ENCODE measurements around the gene MAGEF1.

Gene MAGEF1

DNA sequence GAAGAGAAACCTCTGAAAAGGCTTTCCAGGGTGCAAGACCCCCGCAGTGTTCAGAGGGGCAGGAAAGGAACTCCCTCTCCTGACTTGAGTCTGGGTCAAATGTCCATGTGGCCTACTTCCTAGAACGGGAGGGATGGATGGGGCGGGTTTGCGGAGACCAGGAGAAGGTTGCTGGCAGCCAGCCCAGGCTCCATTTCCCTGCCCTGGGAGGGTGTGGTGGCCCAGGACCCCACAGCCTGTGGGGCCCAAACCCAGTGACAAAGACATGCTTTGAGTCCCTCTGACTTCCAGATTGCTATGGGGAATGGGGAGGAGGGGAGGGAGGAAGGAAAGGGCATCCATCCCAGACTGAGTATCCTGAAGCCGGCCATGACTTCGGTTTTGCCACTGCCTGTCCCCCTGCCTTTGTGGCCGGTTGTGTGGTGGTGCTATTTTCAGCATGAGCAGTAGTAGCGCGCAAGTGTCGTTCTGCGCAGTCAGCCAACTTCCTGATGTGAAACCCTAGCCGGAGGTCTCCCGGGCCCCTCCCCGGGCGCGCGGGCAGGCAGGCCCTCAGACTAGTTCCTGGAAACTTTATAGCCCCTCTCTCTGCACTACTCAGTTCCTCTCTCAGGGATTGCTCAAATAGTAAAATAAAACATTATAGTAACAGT, 24.4 kb downstream of the MAGEF1 start:
- no peak for DNase-seq

- DNase-seq = no peak
Observed at GRCh38 chr3:184685646-184686045, 26.2 kb downstream of the MAGEF1 start.

- DNase-seq = no peak
Observed at GRCh38 chr3:184685055-184685454, 26.8 kb downstream of the MAGEF1 start.

DNA sequence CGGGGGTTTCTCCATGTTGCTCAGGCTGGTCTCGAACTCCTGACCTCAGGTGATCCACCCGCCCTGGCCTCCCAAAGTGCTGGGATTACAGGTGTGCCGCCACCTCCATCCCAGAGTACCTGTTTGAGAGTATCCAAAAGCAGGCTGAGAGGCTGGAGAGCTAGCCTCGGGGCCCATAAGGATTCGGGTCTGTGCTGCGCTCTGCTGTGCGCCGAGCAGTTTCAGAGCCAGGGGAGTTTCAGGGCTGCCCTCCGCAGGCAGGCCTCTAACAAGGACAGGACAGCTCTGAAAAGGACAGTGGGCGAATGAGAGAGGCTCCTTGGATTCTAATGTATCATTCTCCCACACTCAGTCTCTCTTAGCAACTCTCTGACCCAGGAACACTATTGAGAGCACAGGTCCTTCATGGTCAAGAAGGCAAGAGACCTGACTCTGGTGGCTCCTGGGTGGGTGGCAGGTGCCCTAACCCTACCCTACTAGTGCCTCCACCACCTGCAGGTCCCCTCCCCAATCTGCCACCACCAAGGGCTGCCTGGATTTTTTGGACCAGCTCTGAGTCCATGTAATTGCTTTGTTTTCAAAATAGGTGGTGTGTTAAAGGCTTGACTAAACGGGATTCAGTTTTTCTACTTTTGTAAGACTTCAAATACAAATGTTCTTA, 27.8 kb downstream of the MAGEF1 start:
- DNase-seq = no peak

DNA sequence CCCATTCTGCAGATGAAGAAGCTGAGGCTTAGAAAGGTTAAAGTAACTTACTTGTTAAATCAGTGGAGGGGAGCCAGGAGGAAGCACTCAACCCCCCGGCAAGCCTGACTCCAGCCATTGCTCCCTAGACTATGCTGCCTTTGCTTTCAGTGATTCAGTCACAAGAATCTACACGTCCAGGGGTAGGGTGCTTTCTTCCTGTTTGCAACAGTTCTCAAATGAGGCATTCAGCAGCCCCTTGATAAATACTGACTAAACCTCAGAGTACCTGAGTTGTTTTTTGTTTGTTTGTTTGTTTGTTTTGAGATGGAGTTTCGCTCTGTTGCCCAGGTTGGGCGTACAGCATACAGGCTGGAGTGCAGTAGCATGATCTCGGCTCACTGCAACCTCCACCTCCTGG, 28.6 kb downstream of the MAGEF1 start:
- no peak for DNase-seq

DNA sequence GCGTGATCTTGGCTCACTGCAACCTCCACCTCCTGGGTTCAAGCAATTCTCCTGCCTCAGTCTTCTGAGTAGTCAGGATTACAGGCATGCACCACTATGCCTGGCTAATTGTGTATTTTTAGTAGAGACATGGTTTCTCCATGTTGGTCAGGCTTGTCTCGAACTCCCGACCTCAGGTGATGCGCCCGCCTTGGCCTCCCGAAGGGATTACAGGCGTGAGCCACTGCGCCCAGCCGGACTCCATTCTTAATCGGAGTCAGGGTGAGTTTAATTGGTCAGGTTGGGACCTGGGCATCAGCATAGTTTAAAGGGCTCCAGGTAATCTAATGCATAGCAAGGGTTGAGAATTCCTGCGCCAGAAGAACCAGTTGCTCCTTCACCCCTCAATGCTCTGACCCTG, 29.2 kb downstream of the MAGEF1 start:
- DNase-seq = no peak

GRCh38 chr3:184680385-184681345, 31.2 kb downstream of the MAGEF1 start:
- DNase-seq = no peak

GRCh38 chr3:184679056-184679816, 32.6 kb downstream of the MAGEF1 start:
- no peak for DNase-seq

- no peak for DNase-seq
Observed at GRCh38 chr3:184678317-184679055, 33.4 kb downstream of the MAGEF1 start.

GRCh38 chr3:184677344-184678316, 34.2 kb downstream of the MAGEF1 start:
- no peak for DNase-seq

DNA sequence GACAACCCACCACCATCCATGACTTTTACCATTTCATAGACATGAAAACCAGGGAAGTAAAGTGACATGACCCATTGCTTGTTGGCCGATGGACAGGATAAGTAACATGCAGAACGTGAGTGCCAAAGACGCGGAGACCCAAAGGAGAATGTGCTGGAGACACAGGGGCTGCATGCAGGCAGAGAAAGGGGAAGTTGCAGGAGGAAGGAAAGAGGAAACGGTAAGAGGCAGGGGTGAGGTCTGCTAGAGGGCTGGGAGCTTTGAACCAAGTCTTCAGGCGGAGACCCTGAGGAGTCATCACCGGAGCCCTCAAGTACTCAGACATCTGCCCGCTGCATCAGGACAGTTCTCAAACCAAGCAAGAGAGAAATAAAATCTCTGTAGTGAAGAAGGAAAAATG, 34.9 kb downstream of the MAGEF1 start:
- no peak for DNase-seq

GRCh38 chr3:184674626-184675025, 37.2 kb downstream of the MAGEF1 start:
- DNase-seq = no peak

DNA sequence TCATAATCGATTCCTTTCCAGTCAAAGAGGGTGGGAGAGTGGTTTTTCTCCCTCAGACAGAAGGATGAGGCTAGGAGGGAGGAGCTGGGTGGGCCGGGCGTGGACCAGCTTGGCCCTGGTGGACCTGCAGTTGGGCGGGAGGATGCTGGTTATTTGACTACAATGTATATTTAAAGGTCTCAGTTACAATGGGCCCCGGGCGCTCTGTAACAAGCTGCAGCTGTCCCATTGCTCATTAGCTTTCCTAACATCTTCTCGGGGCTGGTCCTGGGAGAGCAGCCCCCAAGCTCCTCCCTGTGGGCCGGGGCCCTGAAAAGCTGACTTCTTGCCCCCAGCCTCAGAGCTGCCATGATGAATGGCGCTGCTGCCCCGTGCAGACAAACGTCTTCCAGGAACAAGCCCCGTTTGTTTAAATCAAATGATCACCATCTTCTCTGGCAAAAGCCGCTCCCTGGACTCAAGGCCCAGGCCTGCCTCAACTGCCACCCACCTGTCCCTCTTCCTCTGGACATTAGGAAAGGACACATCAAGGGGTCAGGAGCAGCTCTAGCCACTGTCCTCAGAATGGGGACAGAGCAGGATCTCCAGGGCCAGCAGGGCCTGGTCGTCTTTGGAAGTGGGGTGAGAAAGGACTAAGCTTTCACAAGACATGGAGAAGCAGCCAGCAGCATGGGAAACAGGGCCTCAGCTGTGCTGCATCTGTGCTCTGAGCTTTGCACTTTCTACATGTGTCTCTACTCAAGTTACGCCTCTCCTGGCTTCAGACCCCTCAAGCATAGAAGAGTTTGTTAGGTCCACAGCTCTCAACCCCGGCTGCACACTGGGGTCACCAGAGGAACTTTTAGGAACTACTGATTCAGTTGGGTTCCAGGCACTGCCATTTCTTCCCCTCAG, 38.6 kb downstream of the MAGEF1 start:
- no peak for DNase-seq

- DNase-seq = no peak
Observed at GRCh38 chr3:184672335-184672734, 39.5 kb downstream of the MAGEF1 start.

GRCh38 chr3:184670091-184670602, 41.7 kb downstream of the MAGEF1 start:
- no peak for DNase-seq

DNA sequence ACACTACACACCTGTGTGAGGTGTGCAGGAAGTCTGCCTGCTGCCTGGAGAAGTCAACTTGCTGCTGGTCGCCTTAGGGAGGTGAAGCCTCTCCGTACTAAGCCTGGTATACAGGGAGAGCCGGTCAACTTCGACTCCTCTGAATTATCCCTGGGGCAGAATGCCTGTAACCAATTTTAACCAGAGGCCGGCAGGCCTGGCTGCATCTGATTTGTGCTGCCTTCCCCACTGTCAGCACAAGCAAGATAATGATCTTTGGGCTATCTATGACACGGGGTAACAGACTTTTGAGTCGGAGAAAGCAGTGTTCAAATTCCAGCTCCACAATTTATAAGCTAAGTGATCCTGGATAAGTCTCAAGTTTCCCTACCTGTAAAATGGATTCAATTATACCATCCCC, 42.3 kb downstream of the MAGEF1 start:
- DNase-seq = no peak

GRCh38 chr3:184666442-184666841, 45.4 kb downstream of the MAGEF1 start:
- DNase-seq = no peak

- DNase-seq = no peak
Observed at GRCh38 chr3:184665101-184665500, 46.8 kb downstream of the MAGEF1 start.

GRCh38 chr3:184663756-184664155, 48.1 kb downstream of the MAGEF1 start:
- no peak for DNase-seq

DNA sequence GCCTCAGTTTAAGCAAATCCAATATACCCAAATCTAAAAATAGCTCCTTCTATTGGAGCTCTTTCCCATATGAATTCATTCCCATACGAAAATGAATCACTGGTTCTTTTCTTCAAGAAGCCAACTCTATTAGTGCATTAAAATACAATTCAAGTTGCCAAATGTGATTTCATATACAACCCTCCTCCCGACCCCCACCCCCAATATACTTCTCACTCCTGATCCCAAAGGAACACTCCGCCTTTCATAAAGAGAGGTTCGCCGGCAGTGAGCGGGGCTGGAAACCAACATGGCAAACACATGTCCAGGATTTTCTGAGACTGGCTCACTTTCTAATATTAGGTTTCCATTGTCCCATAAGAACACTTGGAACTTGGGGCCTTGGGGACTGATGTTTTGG, 48.5 kb downstream of the MAGEF1 start:
- DNase-seq = no peak

Measured in activated CD4-positive, alpha-beta T cell treated with anti-CD3 and anti-CD28 coated beads, Interleukin-2, amount 50 U/mL, for 48 hours (primary cell).